Activated naive CD4-positive, alpha-beta T cell treated with anti-CD3 and anti-CD28 coated beads for 36 hours (primary cell): ENCODE data around the gene ANKHD1. TPM values are rescaled to one million over a fixed set of nuclear protein-coding genes. Genes with fewer than 3 reads are reported as not detected.

ENCODE experiments used
- microRNA-seq: library from miRNA; unstranded; fragments of <30 nt; microRNA quantifications from one replicate; pipeline ENCODE4 v1.2.0, GENCODE V29; 2022; ENCODE audit warnings: borderline microRNAs expressed, borderline replicate concordance
- total RNA-seq, 2 experiments: library from RNA; stranded (reverse); gene quantifications; one replicate each; pipeline ENCODE4 v1.2.3, GENCODE V29; 2021

The ANKHD1 gene
- total RNA-seq, 2 experiments from 2014 or later = 83.2 to 87.0 TPM

Small RNA genes lying within 50 kb of the gene (microRNA-seq; reads per million reads assigned to microRNA genes)
- gene MIR6831 = not detected

Other genes starting within 250 kb of the ANKHD1 start
- gene CYSTM1, start 226.6 kb upstream of the ANKHD1 start, total RNA-seq = 10 to 100 TPM; 22.3 to 25.1 TPM
- gene PFDN1, start 98.7 kb upstream of the ANKHD1 start, total RNA-seq = 10 to 100 TPM; 50.6 to 57.1 TPM
- gene HBEGF, start 55.2 kb upstream of the ANKHD1 start, total RNA-seq = 1 to 10 TPM; 8.7 to 9.1 TPM
- under 1 TPM; 0.07 to 0.12 TPM for gene SLC4A9, start 41.6 kb upstream of the ANKHD1 start, total RNA-seq
- gene EIF4EBP3, start 145.8 kb downstream of the ANKHD1 start, total RNA-seq = 10 to 100 TPM; 27.2 to 28.5 TPM
- gene SRA1, start 155.6 kb downstream of the ANKHD1 start, total RNA-seq = 10 to 100 TPM; 38.0 to 39.6 TPM
- 10 to 100 TPM; 15.4 to 16.5 TPM for gene APBB3, start 162.8 kb downstream of the ANKHD1 start, total RNA-seq
- gene SLC35A4, start 163.0 kb downstream of the ANKHD1 start, total RNA-seq = 10 to 100 TPM; 57.1 to 60.1 TPM
- under 1 TPM; 0.14 to 0.20 TPM for gene CD14, start 231.3 kb downstream of the ANKHD1 start, total RNA-seq
- 10 to 100 TPM; 29.0 to 29.5 TPM for gene TMCO6, start 237.6 kb downstream of the ANKHD1 start, total RNA-seq
- gene NDUFA2, start 245.8 kb downstream of the ANKHD1 start, total RNA-seq = 10 to 100 TPM; 71.4 to 76.4 TPM
- 10 to 100 TPM; 82.9 to 93.1 TPM for gene IK, start 246.0 kb downstream of the ANKHD1 start, total RNA-seq